Colonic mucosa (tissue), 4 donors: ENCODE data around the gene SIGLEC6. TPM values are rescaled to one million over a fixed set of nuclear protein-coding genes. Genes with fewer than 3 reads are reported as not detected.

ENCODE experiments used
- DNase-seq: peaks from one replicate; pipeline ENCODE4 v3.0.0-alpha.2; 2020
- H3K27ac ChIP-seq: fragments of 200-600 bp; one replicate; pipeline ENCODE4 v1.8.0; 2021
- H3K27me3 ChIP-seq: fragments of 200-600 bp; one replicate; pipeline ENCODE4 v1.8.0; 2021
- H3K36me3 ChIP-seq: fragments of 200-600 bp; one replicate; pipeline ENCODE4 v1.8.0; 2021
- H3K4me1 ChIP-seq: fragments of 200-600 bp; one replicate; pipeline ENCODE4 v1.8.0; 2021; ENCODE audit warnings: mild to moderate bottlenecking
- H3K4me3 ChIP-seq: fragments of 200-600 bp; one replicate; pipeline ENCODE4 v1.8.0; 2021
- H3K9ac ChIP-seq, 2 donors: one replicate each; pipeline ENCODE4 v1.7.0; 2013; ENCODE audit warnings: control low read depth in 2 of 2, low read depth in 2 of 2, low read length in 2 of 2
- H3K9me3 ChIP-seq: fragments of 200-600 bp; one replicate; pipeline ENCODE4 v1.8.0; 2021
- intact Hi-C: fragments of 100-400 bp; cut with DNase I; formaldehyde crosslinking; loops from one replicate; pipeline ENCODE4 v1.14.1; 2022
- total RNA-seq, 2 donors: library from RNA; stranded (reverse); fragmentation: NEBNext Ultra II Directional in 1 of 2; extraction: Animal tissue kit (Norgen Biotek cat#: 25700) in 1 of 2; gene quantifications; one replicate each; pipeline ENCODE4 v1.2.1, GENCODE V29; 2021
- TF ChIP-seq, protein P1 (sequence below): fragments of 200-600 bp; IDR thresholded peaks from one replicate; pipeline ENCODE4 v1.8.0; 2022; ENCODE audit warnings: antibody characterized with exemption, mild to moderate bottlenecking
- donor health status: healthy.
- donor health status: DM: no; HTN: no; CAD: no.
- donor health status: DM: no; HTN: no; CAD: no.

SIGLEC6 gene
- total RNA-seq, 2 donors from 2014 or later: 0.98 to 1.9 TPM

GRCh38 chr19:51529301-51529700 lies 2.2 kb downstream of the SIGLEC6 start:
- Histone ChIP-seq H3K27me3 (no peaks in the 10 kb centered on the region), H3K4me3 (no peak overlapping the region), H3K9me3 (no peaks in the 10 kb centered on the region), H3K27ac (no peak overlapping the region), H3K9ac (no peak overlapping the region), H3K4me1 (no peaks in the 10 kb centered on the region), H3K36me3 (no peaks in the 10 kb centered on the region)
- DNase-seq: no peak
- intact Hi-C loops: no loop called here
- TF ChIP-seq, protein P1, sequence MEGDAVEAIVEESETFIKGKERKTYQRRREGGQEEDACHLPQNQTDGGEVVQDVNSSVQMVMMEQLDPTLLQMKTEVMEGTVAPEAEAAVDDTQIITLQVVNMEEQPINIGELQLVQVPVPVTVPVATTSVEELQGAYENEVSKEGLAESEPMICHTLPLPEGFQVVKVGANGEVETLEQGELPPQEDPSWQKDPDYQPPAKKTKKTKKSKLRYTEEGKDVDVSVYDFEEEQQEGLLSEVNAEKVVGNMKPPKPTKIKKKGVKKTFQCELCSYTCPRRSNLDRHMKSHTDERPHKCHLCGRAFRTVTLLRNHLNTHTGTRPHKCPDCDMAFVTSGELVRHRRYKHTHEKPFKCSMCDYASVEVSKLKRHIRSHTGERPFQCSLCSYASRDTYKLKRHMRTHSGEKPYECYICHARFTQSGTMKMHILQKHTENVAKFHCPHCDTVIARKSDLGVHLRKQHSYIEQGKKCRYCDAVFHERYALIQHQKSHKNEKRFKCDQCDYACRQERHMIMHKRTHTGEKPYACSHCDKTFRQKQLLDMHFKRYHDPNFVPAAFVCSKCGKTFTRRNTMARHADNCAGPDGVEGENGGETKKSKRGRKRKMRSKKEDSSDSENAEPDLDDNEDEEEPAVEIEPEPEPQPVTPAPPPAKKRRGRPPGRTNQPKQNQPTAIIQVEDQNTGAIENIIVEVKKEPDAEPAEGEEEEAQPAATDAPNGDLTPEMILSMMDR: no peak

- TF ChIP-seq, protein P1: no peak
- Histone ChIP-seq H3K27ac (no peak overlapping the region), H3K36me3 (no peaks in the 10 kb centered on the region), H3K4me1 (no peaks in the 10 kb centered on the region), H3K9ac (no peak overlapping the region), H3K4me3 (no peak overlapping the region), H3K9me3 (no peaks in the 10 kb centered on the region), H3K27me3 (no peaks in the 10 kb centered on the region)
- no peak for DNase-seq
- intact Hi-C loops: no loop called here
Measured at GRCh38 chr19:51525651-51526050, 5.8 kb downstream of the SIGLEC6 start.

GRCh38 chr19:51524666-51525264 lies 6.7 kb downstream of the SIGLEC6 start:
- Histone ChIP-seq H3K27me3 (no peaks in the 10 kb centered on the region), H3K36me3 (no peaks in the 10 kb centered on the region), H3K27ac (no peak overlapping the region), H3K4me1 (no peaks in the 10 kb centered on the region), H3K4me3 (no peak overlapping the region), H3K9ac (no peak overlapping the region), H3K9me3 (no peaks in the 10 kb centered on the region)
- TF ChIP-seq, protein P1: no peak
- no peak for DNase-seq
- intact Hi-C loops: no loop called here

GRCh38 chr19:51521781-51522180 lies 9.7 kb downstream of the SIGLEC6 start:
- no peaks in the 10 kb centered on the region for H3K27me3 ChIP-seq
- no peak overlapping the region for H3K27ac ChIP-seq
- H3K4me1 ChIP-seq: no peaks in the 10 kb centered on the region
- DNase-seq: no peak
- H3K9ac ChIP-seq: no peak overlapping the region
- TF ChIP-seq, protein P1: no peak
- intact Hi-C loops: no loop called here
- no peaks in the 10 kb centered on the region for H3K36me3 ChIP-seq
- no peaks in the 10 kb centered on the region for H3K9me3 ChIP-seq
- H3K4me3 ChIP-seq: no peak overlapping the region

DNA sequence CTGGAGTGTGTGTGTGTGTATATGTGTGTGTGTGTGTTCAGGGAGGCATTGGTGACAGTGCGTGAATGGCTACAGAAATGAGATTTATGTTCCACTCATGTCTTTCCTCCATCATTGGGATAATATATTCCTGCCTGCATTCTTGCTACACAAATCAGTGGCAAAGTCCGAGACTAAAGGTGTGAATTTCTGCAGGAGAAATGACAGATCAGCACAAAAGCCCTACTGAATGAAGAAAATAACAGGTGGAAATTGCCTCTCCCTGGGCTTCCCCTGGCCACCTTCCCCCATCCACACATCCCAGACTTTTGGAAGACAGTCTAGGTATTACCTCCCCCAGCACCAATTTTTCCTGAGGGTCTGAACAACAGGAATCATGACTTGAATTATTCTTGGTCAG lies 10.1 kb downstream of the SIGLEC6 start:
- Histone ChIP-seq H3K4me1 (no peaks in the 10 kb centered on the region), H3K4me3 (no peak overlapping the region), H3K9me3 (no peaks in the 10 kb centered on the region), H3K27ac (no peak overlapping the region), H3K9ac (no peak overlapping the region), H3K36me3 (no peaks in the 10 kb centered on the region), H3K27me3 (no peaks in the 10 kb centered on the region)
- intact Hi-C loops: no loop called here
- no peak for DNase-seq
- TF ChIP-seq, protein P1: no peak
